Stimulated activated CD8-positive, alpha-beta memory T cell treated with anti-CD3 and anti-CD28 coated beads, Interleukin-2, amount 100 ng/mL, for 48 hours (primary cell): ENCODE measurements around the gene FBXO17.
A peak's percentile ranks its signal among the peaks of the same experiment; 100 is the strongest.
"Not testable (repeated sequence)": the region's sequence is repeated elsewhere in the genome, so short reads cannot be mapped to it uniquely, and the experiment has no call there.

Experiments used
- DNase-seq, 2 donors: peaks; one replicate each; pipeline ENCODE4 v3.0.0-alpha.2; 2020; ENCODE audit warnings: low read depth in 2 of 2

The FBXO17 gene

DNA sequence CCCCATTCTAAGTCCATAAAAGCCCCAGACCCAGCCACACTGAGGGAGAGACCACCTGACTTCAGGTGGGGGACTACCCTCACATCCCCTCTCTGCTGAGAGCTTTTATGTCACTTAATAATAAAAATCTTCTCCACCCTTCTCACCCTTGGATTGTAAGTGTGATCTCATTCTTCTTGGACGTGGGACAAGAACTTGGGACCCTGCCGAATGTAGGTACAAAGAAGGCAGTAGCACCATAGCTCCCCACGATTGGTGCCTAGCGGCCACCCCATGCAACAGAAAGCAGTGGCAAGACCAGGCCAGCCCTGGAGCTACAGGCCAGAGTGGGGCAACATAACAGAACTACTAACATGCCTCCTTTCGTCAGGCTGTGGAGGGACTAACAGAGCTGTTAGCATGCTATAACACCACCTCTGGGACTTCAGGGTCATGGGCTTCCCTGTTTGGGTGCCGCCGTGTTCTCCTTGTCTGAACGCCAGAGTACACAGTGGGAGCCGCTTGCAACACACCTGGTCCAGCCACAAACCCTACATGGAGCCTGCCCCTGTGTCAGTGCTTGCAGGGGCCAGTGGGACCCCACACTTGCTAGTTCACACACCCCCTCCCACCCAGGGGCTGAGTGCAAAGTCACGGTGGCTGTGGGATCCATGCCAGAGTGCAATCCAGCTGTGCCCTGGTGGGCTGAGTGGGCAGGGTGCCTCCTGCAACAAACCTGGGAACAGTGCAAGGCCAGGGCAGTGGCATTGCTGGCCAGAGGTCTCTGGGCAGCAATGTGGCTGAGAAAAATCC, 5.2 kb upstream of the FBXO17 start:
- DNase-seq, result no peak

DNA sequence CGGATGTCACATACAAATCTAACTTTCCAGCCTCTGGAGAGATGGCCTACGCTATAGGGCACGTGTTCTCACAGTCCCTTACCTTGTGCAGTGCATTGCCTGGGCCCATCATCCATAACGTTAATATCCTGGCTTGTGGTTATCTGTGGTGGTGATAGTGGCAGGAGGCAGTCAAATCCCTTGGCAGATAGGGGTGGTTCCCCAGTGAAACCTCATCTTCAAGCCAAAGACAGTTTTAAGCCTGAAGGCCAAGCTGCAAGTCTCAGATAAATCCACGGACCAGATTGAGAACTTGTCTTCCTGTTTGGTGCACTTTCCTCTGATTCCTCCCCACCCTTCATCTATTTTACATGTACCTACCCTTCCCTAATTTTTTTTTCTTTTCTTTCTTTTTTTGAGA, 4.3 kb upstream of the FBXO17 start:
- no peak for DNase-seq

DNA sequence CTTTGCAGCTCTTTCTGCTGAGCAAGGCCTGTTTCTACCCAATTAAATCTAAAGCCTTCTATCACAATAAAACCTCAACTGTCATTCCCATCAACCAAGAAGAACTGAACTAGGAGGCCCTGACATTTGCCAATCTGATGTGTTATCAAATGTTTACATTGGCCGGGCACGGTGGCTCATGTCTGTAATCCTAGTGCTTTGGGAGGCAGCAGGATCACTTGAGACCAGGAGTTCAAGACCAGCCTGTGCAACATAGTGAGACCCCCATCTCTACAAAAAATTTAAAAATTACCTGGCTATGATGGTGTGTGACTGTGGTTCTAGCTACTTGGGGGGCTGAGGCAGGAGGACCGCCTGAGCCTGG, 2.8 kb upstream of the FBXO17 start:
- DNase-seq, result no peak

DNA sequence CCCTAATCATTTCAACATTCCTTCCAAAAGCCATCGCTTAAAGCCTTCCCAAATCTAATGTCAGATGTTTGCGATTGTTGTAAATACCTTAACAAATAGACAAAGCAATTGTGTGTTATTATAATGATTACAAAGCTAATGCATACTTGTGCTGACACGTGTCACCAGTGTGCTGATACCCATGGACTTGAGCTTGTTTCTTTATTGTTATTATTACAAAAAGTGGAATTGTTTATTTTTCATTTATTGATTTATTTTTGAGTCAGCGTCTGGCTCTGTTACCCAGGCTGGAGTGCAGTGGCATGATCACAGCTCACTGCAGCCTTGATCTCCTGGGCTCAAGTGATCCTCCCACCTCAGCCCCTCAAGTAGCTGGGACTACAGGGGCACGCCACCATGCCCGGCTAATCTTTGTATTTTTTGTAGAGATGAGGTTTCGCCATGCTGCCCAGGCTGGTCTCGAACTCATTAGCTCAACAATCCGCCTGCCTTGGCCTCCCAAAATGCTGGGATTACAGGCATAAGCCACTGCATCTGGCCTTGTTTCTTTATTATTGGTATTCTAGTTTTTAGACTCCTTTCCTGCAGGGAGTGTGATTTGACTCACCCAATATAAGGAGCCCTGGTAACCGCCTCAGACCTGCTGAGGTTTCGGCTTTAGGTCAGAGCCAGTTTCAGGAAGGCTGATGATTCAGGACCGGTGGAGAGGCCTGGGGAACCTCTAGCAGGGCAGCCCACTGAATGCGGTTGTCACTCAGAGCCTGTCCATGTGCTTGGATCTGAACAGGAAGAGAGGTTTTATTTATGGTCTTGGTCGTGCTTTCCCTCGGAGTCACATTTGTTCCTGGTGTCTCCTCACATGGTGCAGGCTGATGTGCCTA, 2.1 kb upstream of the FBXO17 start:
- DNase-seq, result peak; percentile 41 to 67

DNA sequence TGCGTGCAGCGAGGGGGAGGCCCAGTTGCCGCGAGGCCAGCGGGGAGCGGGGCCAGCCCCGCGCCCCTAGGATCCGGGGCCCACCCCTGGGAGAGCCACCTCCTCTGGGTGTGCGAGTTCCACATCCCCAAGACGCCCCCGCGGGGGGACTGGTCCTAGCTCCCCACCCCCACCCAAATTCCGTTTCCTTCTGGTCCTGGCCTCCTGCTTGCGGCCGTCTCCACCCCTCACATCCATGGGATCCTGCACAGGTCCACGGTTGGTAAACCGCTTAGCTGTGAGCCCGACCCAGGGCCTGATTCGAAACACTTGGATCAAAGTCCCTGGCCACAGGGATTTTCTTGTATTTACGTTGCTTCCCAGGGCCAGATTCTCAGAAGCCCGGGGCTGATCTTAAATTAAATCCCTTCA, 324 bp upstream of the FBXO17 start:
- no peak for DNase-seq

DNA sequence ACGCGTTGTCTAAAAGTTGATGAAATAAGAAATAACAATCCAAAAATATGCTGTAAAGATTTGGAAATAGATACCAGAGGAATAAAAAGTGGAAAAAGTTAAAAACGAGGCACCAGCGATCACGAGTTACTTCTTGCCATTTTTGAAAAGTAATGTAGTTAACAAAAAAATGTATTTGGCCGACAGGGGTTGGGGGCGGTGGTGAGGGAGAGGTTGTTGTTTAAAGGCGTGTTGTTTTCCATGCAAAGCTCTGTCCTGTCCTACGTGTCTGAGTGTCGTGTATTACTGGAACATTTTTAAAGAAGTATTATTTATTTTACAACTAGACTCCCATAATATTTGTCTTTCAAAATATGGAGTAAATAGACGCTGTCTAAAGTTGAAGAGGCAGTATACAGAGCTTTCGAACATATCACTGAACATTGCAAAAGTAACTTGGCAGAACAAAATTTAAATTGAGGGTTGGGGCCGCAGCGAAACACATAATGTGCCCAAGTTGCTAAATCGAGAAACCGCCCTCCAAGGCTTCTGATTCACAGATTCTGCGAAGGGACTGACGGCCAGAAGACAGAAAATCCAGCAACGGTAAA, 823 bp downstream of the FBXO17 start:
- DNase-seq, result no peak

DNA sequence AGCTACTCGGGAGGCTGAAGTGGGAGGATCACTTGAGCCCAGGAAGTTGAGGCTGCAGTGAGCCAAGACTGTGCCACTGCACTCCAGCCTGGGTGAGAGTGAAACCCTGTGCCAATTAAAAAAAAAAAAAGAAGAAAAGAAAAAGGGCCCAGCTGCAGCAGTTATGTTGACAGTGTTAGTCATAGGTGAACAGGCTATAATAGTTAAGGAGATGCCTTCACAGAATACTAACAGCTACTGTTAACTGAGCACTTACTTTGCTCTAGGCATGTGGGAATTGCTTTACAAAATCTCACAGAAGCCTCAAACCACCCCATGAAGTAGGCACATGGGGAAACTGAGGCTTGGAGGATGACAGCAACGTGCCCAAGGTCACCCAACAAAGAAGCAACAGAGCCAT, 3.9 kb downstream of the FBXO17 start:
- no peak for DNase-seq

DNA sequence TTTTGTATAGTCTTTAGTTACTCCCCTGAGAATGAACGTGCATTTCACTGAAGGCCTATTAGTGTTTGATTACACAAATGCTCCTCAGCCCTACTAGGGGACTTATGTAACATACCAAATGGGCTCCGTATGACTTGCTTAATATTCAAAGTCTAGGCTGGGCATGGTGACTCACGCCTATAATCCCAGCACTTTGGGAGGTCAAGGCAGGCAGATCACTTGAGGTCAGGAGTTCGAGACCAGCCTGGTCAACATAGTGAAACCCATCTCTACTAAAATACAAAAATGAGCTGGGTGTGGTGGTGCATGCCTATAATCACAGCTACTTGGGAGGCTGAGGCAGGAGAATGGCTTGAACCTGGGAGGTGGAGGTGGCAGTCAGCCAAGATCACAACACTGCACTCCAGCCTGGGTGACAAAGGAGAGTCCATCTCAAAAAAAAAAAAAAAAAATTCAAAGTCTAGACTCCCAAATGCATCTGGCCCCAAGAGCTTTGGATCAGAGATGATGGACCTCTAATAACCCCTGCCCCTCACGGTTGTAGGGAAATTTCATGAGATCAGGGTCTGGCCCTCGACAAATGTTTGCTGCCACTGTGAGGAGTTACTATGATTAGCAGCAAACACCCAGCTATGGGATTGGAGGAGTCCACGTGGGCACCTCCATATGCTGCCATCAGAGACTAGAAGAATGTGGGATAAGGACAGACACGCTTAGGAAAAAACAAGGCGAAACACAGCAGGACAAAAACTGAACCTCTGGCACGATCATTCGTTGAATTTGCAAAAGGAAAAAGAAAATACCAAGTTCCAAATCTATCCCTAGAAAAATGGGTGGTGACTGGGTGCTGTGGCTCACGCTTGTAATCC, 4.6 kb downstream of the FBXO17 start:
- no peak for DNase-seq

DNA sequence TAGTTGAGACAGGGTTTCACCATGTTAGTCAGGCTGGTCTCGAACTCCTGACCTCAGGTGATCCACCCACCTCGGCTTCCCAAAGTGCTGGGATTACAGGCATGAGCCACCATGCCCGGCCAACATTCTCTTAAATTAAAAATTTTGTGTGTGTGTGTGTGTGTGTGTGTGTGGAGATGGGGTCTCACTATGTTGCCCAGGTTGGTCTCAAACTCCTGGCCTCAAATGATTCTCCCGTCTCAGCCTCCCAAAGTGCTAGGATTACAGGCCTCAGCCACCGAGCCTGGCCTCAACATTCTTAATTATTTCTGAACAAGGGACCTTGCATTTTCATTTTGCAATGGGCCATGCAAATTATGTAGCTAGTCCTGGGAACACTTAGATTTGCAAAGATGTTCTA, 9.4 kb downstream of the FBXO17 start:
- not testable (repeated sequence) for DNase-seq

DNA sequence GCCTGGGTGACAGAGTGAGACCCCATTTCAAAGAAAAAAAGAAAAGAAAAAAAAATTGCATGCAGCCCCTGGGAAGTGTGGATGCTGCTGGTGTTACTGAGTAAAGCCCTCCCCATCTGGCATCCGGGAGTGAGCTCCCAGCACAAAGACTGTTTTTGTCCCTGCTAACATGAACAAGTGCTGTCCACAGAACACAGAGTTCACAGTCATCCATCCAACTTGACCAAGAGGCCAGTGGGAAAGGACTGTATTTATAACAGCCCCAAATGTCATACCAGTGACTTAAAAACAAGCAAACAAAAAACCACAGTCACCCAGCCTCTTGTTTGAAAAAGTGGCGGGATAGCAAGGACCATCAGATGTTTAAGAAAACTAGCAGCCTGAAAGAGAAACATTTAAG, 10.8 kb downstream of the FBXO17 start:
- DNase-seq, result no peak

DNA sequence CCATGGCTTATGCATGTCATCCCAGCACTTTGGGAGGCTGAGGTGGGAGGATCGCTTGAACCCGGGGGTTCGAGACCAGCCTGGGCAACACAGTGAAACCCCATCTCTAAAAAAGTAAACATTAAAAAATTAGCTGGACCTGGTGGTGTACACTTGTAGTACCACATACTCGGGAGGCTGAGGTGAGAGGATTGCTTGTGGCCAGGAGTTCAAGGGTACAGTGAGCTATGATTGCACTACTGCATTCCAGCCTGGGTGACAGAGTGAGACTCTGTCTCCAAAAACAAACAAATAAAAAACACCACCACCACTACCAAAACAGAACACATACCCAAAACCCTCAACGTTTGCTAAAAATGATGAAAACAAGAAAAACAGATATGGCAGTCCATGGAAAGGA, 15.9 kb downstream of the FBXO17 start:
- no peak for DNase-seq

DNA sequence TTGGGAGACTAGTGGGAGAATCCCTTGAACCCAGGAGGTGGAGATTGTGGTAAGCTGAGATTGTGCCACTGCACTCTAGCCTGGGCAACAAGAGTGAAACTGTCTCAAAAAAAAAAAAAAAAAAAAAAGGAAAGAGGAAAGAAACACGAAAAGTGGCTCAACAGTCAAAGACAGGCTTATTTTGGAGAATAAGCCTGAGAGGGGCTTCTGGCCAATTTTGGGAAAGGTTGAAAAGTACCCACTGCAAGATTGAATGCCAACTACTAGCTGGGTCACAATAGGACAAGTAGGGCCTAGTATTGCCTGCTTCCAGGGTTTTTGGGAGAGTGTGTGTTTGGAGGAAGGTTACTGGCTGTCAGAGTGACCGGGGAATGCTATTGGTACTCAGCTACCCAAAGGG, 17.2 kb downstream of the FBXO17 start:
- DNase-seq, result no peak

DNA sequence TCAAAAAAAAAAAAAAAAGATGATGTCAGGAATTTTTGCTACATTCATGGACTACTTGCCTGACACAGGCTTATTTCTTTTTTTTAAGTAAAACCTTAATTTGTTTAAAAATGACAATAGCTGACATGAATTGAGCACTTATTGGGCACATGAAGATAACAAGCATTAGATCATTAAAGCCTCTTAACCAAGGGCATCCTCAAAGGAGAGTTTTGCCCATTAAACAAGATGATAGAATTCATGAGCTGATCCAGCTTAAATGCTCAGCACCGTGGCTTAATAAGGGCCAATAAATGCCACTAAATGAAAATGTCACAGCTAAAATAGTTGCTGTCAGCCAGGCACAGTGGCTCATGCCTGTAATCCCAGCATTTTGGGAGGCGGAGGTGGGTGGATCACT, 19.3 kb downstream of the FBXO17 start:
- no peak for DNase-seq

DNA sequence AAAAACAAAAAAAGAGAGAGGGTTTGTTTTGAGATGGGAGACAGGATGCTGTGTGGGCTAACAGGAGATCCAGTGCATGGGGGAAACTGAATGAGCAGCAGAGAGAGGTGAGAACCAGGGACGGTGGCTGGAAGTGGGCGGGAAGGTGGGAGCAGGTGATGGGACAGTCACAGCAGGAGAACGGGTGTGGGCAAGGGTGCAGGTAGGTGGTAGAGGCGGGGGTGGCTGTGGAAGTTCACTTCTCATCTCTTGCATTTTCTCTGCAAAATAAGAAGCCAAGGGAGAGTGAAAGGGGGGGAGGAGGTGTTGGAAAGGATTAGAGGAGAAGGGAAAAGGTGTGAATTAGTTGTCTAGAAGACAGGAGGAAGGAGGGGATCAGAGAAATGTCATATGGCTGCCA, 21.9 kb downstream of the FBXO17 start:
- no peak for DNase-seq

DNA sequence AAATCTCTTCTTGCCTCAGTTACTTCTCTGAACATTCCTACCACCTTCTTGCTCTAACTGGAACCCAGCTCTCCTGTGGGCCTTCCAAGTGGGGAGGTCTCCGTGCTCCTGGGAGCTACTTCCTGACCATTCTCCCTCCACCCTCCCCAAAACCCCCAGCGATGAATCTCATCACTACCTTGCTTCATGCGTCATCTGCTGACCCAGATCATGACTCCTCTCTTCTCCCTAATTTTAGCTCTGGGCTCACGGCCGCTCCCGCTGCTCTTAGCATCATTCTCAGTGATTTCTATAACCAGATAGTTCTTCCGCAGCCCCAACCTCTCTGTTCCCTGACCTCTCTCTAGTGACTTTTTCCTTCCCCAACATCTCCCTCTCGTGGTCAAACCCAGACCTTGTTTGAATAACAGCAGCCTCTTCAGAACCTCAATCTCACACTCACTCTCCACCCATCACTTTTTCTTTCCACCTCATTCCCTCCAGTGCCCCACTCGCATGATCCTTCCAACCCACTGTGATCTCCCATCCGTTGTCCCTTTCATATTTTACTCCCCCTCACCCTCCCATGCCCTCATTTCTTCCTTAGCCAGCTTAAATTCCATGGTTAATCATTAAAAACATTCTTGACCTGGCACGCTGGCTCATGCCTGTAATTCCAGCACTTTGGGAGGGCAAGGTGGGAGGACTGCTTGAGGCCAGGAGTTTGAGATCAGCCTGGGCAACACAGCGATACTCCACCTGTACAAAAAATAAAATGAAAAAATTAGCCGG, 23.0 kb downstream of the FBXO17 start:
- no peak for DNase-seq

DNA sequence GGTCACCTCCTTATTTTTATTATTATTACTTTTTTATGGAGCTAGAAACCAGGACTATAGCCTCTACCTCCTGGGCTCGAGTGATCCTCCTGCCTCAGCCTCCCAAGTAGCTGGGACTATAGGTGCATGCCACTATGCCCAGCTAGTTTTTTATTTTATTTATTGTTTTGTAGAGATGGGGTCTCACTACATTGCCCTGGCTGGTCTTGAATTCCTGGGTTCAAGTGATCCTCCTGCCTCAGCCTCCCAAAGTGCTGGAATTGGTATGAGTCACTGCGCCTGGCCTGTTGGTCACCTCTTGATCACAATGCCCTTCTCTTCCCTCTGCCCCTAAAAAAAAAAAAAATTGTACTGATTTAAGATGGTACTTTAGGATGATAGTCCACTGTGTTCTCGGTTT, 24.4 kb downstream of the FBXO17 start:
- DNase-seq, result no peak

DNA sequence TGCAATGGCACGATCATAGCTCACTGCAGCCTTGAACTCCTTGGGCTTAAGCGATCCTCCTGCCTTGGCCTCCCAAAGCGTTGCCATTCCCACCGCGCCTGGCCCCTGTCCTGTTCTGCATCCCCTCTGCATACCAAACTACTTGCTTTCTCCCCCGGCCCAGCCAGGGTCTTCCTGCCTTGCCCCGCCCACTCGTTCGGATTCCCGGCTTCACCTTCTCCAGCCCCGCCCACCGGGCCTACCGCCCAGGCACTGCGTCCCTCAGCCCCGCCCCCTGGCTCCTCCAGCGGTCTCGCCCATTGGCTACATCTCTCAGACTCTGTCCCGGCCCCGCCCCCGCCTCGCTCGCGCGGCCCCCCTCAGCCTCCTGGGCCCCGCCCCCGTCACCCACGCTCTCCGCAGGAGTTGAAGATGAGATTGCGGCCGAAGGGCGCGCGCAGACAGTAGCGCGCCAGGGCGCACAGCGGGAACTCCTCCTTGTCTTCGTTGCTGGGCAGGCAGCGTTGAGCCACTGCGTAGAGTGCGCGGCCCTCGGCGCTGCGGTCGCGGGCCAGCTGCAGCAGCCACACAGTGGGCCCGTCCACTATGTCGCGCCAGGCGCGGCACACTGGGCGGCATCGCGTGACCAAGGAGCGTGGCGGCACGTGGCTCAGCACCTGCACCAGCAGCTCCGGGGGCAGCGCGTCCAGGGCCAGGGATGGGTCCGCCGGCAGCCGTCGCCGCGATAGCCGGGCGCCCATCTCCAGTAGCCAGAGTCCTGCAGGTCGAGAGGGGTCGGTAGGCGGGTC, 25.8 kb downstream of the FBXO17 start:
- DNase-seq, result peak; percentile 83 to 90

DNA sequence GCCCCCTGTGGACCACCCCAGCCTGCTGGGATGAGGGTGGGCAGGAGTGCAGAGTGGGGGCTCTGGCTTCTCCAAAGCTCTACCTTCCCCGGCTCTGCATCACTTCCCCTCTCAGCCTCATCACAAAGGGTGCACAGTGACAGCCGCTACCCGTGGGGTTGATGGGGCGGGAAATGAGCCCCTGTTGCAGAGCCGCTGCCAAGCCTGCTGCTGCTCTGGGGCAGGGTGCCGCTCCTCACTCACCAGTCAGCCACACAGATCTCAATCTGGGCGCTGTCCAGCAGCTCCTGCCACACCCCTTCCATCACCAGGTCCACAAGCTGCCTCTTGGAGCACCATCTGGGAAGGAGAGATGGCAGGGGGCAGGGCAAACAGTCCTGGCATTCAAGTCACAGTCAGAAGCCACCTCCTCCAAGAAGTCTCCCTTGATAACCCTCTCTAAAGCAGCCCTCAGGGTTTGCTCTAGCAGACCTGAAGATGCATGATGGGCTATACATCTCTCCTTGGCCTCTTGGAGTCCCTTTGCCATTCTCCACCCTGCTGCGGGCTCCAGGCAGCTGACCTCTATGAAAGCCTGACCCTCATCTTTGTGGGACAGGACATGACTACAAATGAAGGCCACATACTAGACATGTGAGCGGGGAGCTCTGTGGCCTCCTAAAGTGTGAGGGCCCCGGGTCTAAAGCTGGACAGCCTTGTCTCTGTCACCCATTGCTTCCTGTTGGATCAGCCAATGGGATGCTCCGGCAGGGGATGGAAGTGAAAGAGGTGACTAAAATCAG, 29.1 kb downstream of the FBXO17 start:
- DNase-seq, result no peak

DNA sequence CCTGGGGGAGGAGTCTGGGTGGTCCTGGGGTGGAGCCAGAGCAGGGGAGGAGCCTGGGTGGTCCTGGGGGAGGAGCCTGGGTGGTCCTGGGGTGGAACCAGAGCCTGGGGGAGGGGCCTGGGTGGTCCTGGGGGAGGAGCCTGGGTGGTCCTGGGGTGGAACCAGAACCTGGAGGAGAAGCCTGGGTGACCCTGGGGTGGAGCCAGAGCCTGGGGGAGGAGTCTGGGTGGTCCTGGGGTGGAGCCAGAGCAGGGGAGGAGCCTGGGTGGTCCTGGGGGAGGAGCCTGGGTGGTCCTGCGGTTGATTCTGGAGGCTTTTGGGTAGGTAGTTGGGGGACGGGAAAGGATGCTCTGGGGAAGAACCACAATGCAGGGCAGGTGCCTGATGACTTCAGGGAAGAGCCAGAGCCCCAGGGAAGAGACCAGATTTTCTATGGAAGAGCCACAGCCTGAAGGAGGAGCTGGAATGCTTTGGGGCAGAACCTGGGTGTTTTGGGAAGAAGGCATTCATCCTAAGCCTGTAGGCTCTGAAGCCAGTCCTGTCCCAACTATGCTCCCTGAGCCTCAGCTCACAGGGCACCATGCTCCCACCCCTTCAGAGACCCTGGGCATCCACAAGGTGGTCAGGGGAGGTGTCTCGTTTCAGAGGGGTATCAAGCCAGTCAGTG, 29.8 kb downstream of the FBXO17 start:
- no peak for DNase-seq
